GM21576 (cell line): Measurements from ENCODE around the gene TP53I13.

Source experiments
- ATAC-seq: cut with Tn5 transposase; IDR thresholded peaks from one replicate; pipeline ENCODE4 v1.9.1; 2021; ENCODE audit warnings: mild to moderate bottlenecking, moderate library complexity; ENCODE audit not compliant: unreplicated experiment

Gene TP53I13

DNA sequence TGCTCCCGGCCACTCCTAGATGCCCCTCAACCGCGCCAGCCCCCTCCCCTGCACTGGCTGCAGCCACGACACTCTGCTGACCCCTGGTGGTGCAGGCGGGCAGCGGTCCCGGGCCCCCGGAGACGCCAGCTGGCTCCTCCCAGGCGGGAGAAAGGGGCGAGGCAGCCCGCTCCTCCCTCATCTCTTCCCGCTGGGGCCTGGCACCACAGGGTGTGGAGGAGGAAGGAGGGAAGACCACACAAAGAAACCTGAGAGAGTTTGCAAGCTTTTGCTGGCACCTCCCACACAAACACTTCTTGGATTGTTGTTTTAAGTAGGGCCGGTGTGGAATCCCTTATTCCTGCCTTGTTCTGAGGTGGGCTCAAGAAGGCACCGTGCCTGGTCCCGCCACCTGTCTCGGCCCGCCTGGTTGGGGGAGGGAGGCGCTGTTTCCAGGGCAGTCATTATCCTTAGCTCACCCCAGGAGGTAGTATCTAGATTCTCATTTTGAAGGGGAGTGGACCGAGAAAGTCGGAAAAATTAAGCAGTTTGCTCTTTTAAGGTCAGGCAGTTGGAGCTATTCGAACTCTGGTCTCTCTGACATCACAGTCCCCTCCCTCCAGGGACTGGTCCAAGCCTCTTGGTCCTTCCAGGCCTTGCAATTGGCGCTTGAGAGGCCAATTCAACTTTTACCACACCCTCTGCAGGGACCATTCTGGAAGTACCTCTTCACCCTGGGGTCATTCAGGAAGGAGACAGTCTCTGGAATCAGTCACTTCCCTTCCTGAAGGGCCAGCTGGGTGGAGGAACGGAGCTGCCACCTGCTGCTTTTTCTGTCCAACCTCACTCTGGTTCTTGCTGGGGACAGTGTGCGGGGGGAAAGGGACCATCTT, 23.5 kb downstream of the TP53I13 start:
- ATAC-seq, result no peak

DNA sequence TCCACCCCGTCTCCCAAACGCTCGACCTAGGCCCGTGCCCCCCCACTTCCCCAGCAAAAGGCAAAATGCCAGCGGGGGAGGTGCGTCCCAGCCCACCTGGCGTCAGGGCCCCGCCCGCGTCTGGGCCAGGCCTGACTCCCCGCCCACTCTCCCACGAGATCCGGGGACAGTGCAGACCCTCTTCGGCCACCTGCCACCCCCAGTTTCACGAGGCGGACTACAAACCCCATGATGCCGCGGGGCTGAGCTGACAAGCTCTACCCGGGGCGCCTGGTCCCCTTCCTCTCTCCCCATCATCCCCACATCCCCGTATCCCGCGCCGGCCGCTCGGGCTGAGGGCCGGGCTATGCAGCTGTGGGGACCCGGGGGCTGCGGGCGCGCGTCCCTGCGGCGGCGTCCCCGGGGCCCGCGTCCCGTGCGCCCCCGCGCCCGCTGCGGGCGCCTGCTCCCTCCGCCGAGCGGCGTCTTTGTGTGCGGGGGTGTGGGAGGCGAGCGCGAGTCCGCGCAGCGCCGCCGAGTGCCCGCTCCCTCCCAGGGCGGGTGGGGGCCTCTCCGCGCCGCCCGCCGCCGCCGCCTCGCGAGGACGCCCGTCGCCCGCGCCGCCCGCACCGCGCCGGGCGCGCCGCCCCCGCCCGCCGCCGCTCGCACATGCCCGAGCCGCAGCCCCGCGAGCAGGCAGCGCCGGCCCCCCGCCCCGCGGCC, 24.5 kb downstream of the TP53I13 start, which contains the start of gene ANKRD13B:
Gene ANKRD13B (plus strand): TSS at position 283 of the 702 bp plus-strand sequence. CDS start 490 bp downstream, outside the sequence.
- ATAC-seq, result no peak

- no peak for ATAC-seq
Observed at GRCh38 chr17:29593591-29594518, 25.4 kb downstream of the TP53I13 start.

GRCh38 chr17:29594519-29595090, 26.1 kb downstream of the TP53I13 start:
- no peak for ATAC-seq

DNA sequence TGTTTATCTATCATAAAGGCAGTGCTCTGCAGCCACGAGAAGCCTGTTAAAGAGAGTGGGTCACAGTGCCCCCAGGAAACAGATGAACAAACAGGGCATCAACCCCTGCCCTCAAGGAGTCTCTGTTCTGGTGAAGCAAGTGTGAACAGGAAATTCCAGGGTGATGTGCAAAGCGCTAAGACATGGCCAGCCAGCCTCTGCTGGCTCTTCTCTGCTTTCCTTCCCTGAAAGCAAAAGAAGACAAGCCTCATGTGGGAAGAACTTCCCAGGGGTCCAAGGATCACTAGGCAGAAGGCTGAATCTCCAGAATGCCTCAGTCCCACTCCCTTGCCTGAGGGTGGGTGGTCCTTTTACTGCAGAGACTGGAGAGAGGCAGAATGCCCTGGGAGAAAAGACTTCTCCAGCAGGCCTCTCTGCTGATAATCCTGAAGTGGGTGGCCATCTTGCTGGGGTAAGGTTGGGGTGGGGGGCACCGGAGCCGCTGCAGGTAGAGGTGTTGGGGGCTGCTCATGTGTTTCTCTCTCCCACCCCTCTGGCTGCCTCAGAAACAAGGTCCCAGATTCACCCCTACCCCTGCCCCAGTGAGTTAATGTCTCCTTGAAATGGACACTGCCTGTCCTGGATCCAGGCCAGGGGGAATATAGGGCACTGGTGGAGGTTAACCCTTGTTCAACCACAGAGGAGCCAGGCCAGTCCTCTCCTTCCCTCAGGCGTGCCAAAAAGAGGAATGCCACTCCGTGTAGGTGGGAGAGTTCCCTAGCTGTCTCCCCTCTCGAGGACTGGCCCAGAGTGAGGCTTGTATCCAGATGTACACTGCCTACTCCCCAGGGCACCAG, 26.8 kb downstream of the TP53I13 start:
- ATAC-seq, result no peak

DNA sequence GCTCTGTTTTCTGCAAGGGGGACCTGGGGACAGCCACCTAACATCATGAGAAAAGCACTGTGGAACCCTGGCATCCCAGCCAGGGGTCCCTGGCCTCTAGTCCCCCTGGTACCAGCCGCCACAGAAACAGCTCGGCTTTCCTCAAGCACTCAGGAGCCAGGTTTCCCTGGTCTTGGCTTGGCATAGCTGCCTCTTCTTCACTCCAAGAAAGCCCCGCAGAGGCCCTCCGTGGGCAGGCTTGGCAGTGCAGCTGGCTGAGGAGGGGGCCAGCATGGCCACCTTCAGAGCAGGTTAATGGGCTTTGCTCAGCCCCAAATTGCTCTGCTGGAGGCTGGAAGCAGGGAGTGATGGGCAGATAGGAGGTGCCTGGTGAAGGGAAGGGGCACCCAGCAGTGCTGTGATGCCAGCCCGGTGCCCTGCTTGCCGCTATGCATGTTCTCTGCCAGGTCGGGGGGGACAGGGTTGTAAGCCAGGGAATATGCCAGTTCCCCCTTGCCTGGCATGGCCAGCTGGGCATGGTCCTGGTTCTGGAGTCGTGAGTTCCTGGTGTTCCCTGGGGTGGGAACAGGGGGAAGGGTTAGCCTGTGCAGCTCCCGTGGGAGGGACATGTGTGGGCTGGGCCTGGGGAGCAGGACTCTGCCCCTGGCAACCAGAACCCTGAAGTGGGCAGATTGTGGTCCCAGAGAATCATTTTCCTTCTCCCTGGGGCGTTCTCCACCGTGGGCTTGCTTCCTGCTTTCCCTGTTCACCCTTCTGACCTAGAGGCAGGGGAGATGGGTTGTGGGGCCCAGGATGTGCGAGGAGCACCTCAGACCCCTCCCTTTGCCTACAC, 27.7 kb downstream of the TP53I13 start:
- ATAC-seq, result no peak

- no peak for ATAC-seq
Observed at GRCh38 chr17:29596811-29597210, 28.3 kb downstream of the TP53I13 start.

- no peak for ATAC-seq
Observed at GRCh38 chr17:29597361-29598172, 29.1 kb downstream of the TP53I13 start.

- ATAC-seq, result no peak
Observed at GRCh38 chr17:29603109-29603674, 34.7 kb downstream of the TP53I13 start.

DNA sequence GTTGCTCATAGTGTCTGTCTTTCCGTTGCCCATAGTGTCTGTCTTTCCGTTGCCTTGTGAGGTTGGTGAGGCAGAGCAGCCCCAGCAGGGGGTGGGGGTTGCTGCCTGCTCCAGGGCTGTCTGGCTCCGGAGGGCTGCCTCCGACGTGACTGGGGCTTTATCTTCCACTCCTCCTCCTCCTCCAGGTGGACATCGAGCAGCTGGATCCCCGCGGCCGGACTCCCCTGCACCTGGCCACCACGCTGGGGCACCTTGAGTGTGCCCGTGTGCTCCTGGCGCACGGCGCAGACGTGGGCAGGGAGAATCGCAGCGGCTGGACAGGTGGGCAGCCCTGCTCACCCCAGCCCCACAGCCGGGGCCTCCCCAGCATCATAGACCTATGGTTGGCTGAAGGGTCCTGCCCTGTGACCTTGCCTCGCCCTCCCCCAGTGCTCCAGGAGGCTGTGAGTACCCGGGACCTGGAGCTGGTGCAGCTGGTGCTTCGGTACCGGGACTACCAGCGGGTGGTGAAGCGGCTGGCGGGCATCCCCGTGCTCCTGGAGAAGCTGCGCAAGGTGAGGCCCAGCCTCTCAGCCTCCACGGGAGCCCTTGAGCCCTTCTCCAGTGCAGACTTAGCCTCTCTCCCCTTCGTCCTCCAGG, 39.2 kb downstream of the TP53I13 start:
- ATAC-seq, result no peak

DNA sequence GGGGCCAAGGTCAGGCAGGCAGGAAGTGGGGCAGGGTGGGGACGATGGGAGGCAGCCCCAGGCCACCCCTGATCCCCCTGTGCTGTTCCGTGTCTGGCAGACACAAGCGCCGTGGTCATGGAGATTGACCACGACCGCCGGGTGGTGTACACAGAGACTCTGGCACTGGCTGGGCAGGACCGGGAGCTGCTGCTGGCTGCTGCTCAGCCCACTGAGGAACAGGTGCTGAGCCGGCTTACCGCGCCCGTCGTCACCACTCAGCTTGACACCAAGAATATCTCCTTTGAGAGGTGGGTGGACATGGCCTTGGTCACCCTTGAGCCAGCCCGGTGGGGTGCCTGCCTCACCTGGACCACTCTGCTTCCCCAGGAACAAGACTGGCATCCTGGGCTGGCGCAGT, 40.5 kb downstream of the TP53I13 start:
- no peak for ATAC-seq

- ATAC-seq, result no peak
Observed at GRCh38 chr17:29610395-29610794, 41.9 kb downstream of the TP53I13 start.

DNA sequence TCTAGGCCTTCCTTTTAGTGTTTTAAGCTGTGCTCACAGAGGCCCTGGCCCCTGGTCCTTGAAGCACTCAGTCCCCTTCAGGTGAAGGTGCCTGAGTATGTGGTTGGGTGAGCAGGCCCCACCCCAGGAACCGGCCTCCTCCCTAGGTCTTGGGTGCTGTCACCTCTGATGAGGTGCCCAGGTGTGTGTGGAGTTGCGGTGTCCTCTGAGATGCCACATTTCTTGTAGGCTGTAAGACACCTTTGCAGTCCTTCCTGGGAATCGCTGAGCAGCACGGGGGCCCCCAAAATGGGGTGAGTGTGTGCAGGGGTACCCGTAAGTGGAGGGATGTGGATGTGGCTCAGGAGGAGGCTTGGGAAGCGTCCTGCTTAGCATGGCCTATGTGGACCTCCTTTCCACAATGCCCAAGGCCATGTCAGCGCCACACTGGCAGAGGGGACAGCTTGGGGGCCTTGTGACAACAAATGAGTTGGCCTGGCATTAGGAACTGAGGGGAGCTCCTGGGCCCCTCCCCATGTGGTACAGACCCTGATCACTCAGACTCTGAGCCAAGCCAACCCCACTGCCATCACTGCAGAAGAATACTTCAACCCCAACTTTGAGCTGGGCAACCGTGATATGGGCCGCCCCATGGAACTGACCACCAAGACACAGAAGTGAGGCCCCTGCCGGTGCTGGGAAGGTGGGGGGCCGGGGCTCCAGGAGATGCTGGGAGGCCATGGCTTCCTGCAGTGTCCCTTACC, 43.0 kb downstream of the TP53I13 start:
- ATAC-seq, result no peak

DNA sequence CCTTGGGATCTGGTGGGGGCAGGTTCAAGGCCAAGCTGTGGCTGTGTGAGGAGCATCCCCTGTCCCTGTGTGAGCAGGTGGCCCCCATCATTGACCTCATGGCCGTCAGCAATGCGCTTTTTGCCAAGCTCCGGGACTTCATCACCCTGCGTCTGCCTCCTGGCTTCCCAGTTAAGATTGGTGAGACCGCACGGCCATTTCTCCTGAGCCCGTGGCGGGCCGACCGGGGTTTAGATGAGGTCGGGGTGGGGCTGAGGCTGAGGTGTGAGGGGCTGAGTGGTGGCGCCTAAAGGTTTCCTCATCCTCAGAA, 43.5 kb downstream of the TP53I13 start:
- no peak for ATAC-seq

GRCh38 chr17:29612404-29613280, 44.1 kb downstream of the TP53I13 start:
- no peak for ATAC-seq

- ATAC-seq, result no peak
Observed at GRCh38 chr17:29613352-29613837, 44.9 kb downstream of the TP53I13 start.
